HepG2 (cell line): ENCODE data around the gene KCTD19. TPM values are rescaled to one million over a fixed set of nuclear protein-coding genes. Genes with fewer than 3 reads are reported as not detected.

Experiments used
- ATF5 ChIP-seq: sonication (generic); formaldehyde crosslinking; IDR thresholded peaks from 2 replicates; pipeline ENCODE4 v1.4.0; 2020; ENCODE audit warnings: mild to moderate bottlenecking, low read depth, missing genetic modification reagents
- BCL3 ChIP-seq: sonication (generic); formaldehyde crosslinking; IDR thresholded peaks from 2 replicates; pipeline ENCODE4 v1.5.1; 2020; ENCODE audit warnings: mild to moderate bottlenecking, missing genetic modification reagents, moderate library complexity
- BRCA1 ChIP-seq: sonication (generic); formaldehyde crosslinking; IDR thresholded peaks from 2 replicates; pipeline ENCODE4 v1.4.0; 2020; ENCODE audit warnings: missing genetic modification reagents
- FIP1L1 ChIP-seq: fragments of 200-400 bp; formaldehyde crosslinking; IDR thresholded peaks from 2 replicates; pipeline ENCODE4 v1.6.1; 2018; ENCODE audit warnings: low read depth, mild to moderate bottlenecking, low read length, moderate library complexity, borderline replicate concordance; ENCODE audit not compliant: insufficient read depth
- GATAD2A ChIP-seq: IDR thresholded peaks from 2 replicates; pipeline ENCODE4 v1.6.1; 2016
- GPN1 ChIP-seq: sonication (generic); formaldehyde crosslinking; IDR thresholded peaks from 2 replicates; pipeline ENCODE4 v1.5.1; 2020; ENCODE audit warnings: missing genetic modification reagents, borderline replicate concordance
- HIVEP1 ChIP-seq: sonication (generic); formaldehyde crosslinking; IDR thresholded peaks from 2 replicates; pipeline ENCODE4 v1.4.0; 2020; ENCODE audit warnings: mild to moderate bottlenecking, missing genetic modification reagents
- KDM4B ChIP-seq: sonication (generic); formaldehyde crosslinking; IDR thresholded peaks from 2 replicates; pipeline ENCODE4 v1.4.0; 2020; ENCODE audit warnings: missing genetic modification reagents
- MTA3 ChIP-seq: sonication (generic); formaldehyde crosslinking; IDR thresholded peaks from 2 replicates; pipeline ENCODE4 v1.4.0; 2020; ENCODE audit warnings: missing genetic modification reagents
- NAIF1 ChIP-seq: sonication (generic); formaldehyde crosslinking; IDR thresholded peaks from 2 replicates; pipeline ENCODE4 v1.5.0; 2020; ENCODE audit warnings: mild to moderate bottlenecking, missing genetic modification reagents, borderline replicate concordance
- NFATC3 ChIP-seq: sonication (generic); formaldehyde crosslinking; IDR thresholded peaks from 2 replicates; pipeline ENCODE4 v1.5.1; 2020; ENCODE audit warnings: mild to moderate bottlenecking, missing genetic modification reagents
- NR2F2 ChIP-seq: IDR thresholded peaks from 2 replicates; pipeline ENCODE4 v1.6.1; 2012; ENCODE audit warnings: low read depth, inconsistent platforms, borderline replicate concordance
- NR2F6 ChIP-seq, 2 experiments: IDR thresholded peaks; 2 replicates each; pipeline ENCODE4 v1.6.1; 2016; ENCODE audit warnings: antibody characterized with exemption in 1 of 2, mild to moderate bottlenecking in 1 of 2
- RXRB ChIP-seq: IDR thresholded peaks from 2 replicates; pipeline ENCODE4 v1.6.1; 2016; ENCODE audit warnings: borderline replicate concordance, missing genetic modification reagents, missing compliant biosample characterization
- SETDB1 ChIP-seq: sonication (generic); formaldehyde crosslinking; IDR thresholded peaks from 2 replicates; pipeline ENCODE4 v1.5.1; 2020; ENCODE audit warnings: missing genetic modification reagents, mild to moderate bottlenecking, borderline replicate concordance
- SP1 ChIP-seq, 2 experiments: fragments of 450-650 bp in 1 of 2; sonication (generic) in 1 of 2; formaldehyde crosslinking in 1 of 2; IDR thresholded peaks; 2 replicates each; pipeline versions ENCODE4 v1.4.0 to v1.6.1; 2016 to 2020; ENCODE audit warnings: missing genetic modification reagents in 1 of 2
- TSC22D2 ChIP-seq: sonication (generic); formaldehyde crosslinking; IDR thresholded peaks from 2 replicates; pipeline ENCODE4 v1.5.1; 2020; ENCODE audit warnings: missing genetic modification reagents, mild to moderate bottlenecking, borderline replicate concordance
- ZBTB10 ChIP-seq: sonication (generic); formaldehyde crosslinking; IDR thresholded peaks from 2 replicates; pipeline ENCODE4 v1.4.0; 2020; ENCODE audit warnings: missing genetic modification reagents, borderline replicate concordance
- ZBTB2 ChIP-seq: sonication (generic); formaldehyde crosslinking; IDR thresholded peaks from 2 replicates; pipeline ENCODE4 v1.8.0; 2022; ENCODE audit warnings: low read depth, missing genetic modification reagents
- ZFX ChIP-seq: sonication (generic); formaldehyde crosslinking; IDR thresholded peaks from 2 replicates; pipeline ENCODE4 v1.4.0; 2020; ENCODE audit warnings: mild to moderate bottlenecking, low read depth, missing genetic modification reagents, moderate library complexity
- ZNF180 ChIP-seq: sonication (generic); formaldehyde crosslinking; IDR thresholded peaks from 2 replicates; pipeline ENCODE4 v1.4.0; 2020; ENCODE audit warnings: low read depth, missing genetic modification reagents, borderline replicate concordance
- ZNF446 ChIP-seq: sonication (generic); formaldehyde crosslinking; IDR thresholded peaks from 2 replicates; pipeline ENCODE4 v1.5.0; 2020; ENCODE audit warnings: mild to moderate bottlenecking, missing genetic modification reagents
- ZSCAN30 ChIP-seq: sonication (generic); formaldehyde crosslinking; IDR thresholded peaks from 2 replicates; pipeline ENCODE4 v1.5.0; 2020; ENCODE audit warnings: mild to moderate bottlenecking, missing genetic modification reagents
- polyA plus RNA-seq, 8 experiments: library from polyadenylated mRNA; depleted of rRNA in 3 of 8; stranded (reverse) in 7 of 8; unstranded in 1 of 8; fragments of >200 nt; fragmentation: Illumina TruSeq in 4 of 8; extraction: Trizol in 4 of 8; gene quantifications; 2 replicates each; pipeline versions ENCODE4 v1.2.1 to v1.2.3, GENCODE V29; 2011 to 2016; ENCODE audit warnings: low read depth in 4 of 8, missing spikeins in 1 of 8, mixed read lengths in 1 of 8; ENCODE audit not compliant: insufficient read depth in 1 of 8
- total RNA-seq, 5 experiments: library from RNA; depleted of rRNA; stranded (reverse); fragments of >200 nt; fragmentation: Illumina TruSeq; extraction: Trizol; gene quantifications; 2 replicates each; pipeline ENCODE4 v1.2.3, GENCODE V29; 2016; ENCODE audit warnings: low read depth in 1 of 5

The KCTD19 gene
- total and polyA plus RNA-seq, 2 of the 13 experiments (the other 11 are each of a cell fraction or from before 2014, with no cell fraction given), result not detected

GRCh38 chr16:67326472-67327309 lies at the start of gene KCTD19, which contains the start of gene LRRC36 (continued):
- no peak for TF ChIP-seq KDM4B (CRISPR knock-in tag)
- peak; percentile 29; the same call in 1 of the 2 replicates for TF ChIP-seq ZFX (CRISPR knock-in tag)
- TF ChIP-seq GATAD2A, result peak; percentile 13; the same call in 1 of the 2 replicates
- no peak for TF ChIP-seq NFATC3 (CRISPR knock-in tag)
- no peak for TF ChIP-seq SP1 (IDR thresholded peaks at IDR 0.05)
- TF ChIP-seq SP1 (CRISPR knock-in tag; IDR thresholded peaks at IDR 0.05), result peak; percentile 72
- no peak for TF ChIP-seq BCL3 (CRISPR knock-in tag)
- TF ChIP-seq RXRB (CRISPR knock-in tag), result no peak
- TF ChIP-seq HIVEP1 (CRISPR knock-in tag), result peak; percentile 68; the same call in 1 of the 2 replicates
- no peak; the same call in 1 of the 2 replicates for TF ChIP-seq NR2F6 (IDR thresholded peaks at IDR 0.05)
- TF ChIP-seq NR2F6 (CRISPR knock-in tag; IDR thresholded peaks at IDR 0.05), result peak; percentile 4; the same call in 1 of the 2 replicates
- TF ChIP-seq ZSCAN30, result no peak
- no peak for TF ChIP-seq ZNF446 (CRISPR knock-in tag)
- TF ChIP-seq FIP1L1, result no peak
- no peak for TF ChIP-seq ZBTB10 (CRISPR knock-in tag)
- TF ChIP-seq BRCA1 (CRISPR knock-in tag), result no peak
- TF ChIP-seq ATF5 (CRISPR knock-in tag), result no peak
- no peak for TF ChIP-seq ZNF180 (CRISPR knock-in tag)
- peak; percentile 41; the same call in 1 of the 2 replicates for TF ChIP-seq ZBTB2 (CRISPR knock-in tag)
- peak; percentile 36; the same call in 1 of the 2 replicates for TF ChIP-seq TSC22D2
- no peak for TF ChIP-seq MTA3 (CRISPR knock-in tag)
- TF ChIP-seq SETDB1, result no peak
- TF ChIP-seq NR2F2, result no peak
- TF ChIP-seq NAIF1, result no peak
- TF ChIP-seq GPN1 (CRISPR knock-in tag), result no peak
